ENCODE data around the gene EIF2S3B.

EIF2S3B gene

GRCh38 chr12:10557766-10558165 lies 52.1 kb downstream of the EIF2S3B start:
- no peak for DNase-seq (ENCODE audit: low read depth)
- in situ Hi-C loops (cut with HindIII; ENCODE audit: low sequenced_read_pairs) = no loop called here
- no peak for TF ChIP-seq CTCF (IDR thresholded peaks at IDR 0.05; ENCODE audit: low read depth, low read length, missing control alignments)

More at GRCh38 chr12:10557766-10558165, 52.1 kb downstream of the EIF2S3B start:
- no peak overlapping the region for H3K4me3 ChIP-seq (ENCODE audit: low read depth, low read length)

Measured in astrocyte of the cerebellum (primary cell).